Adrenal gland (tissue), 12 donors: ENCODE measurements around the gene CCDC152. TPM values are rescaled to one million over a fixed set of nuclear protein-coding genes. Genes with fewer than 3 reads are reported as not detected.

Experiments used
- DNase-seq, 7 donors: peaks; one replicate each; pipeline ENCODE4 v3.0.0-alpha.2; 2019 to 2020
- H3K27ac ChIP-seq, 5 donors: fragments of 200-600 bp; sonication (generic) in 4 of 5; 1 replicate in 3 of 5; 2 replicates in 2 of 5; pipeline versions ENCODE4 v1.5.1 to v1.8.0; 2016 to 2020; ENCODE audit warnings: mild to moderate bottlenecking in 1 of 5
- H3K27me3 ChIP-seq: fragments of 200-600 bp; 2 replicates; pipeline ENCODE4 v1.8.0; 2021
- H3K36me3 ChIP-seq, 2 donors: fragments of 200-600 bp; replicated peaks in 1 of 2; 1 replicate in 1 of 2; 2 replicates in 1 of 2; pipeline versions ENCODE4 v1.5.1 to v1.8.0; 2018 to 2022
- H3K4me1 ChIP-seq, 2 donors: fragments of 200-600 bp; replicated peaks in 1 of 2; 1 replicate in 1 of 2; 2 replicates in 1 of 2; pipeline versions ENCODE4 v1.5.1 to v1.8.0; 2018 to 2021
- H3K4me3 ChIP-seq, 4 donors: fragments of 200-600 bp; sonication (generic) in 3 of 4; one replicate each; pipeline ENCODE4 v1.5.1; 2016 to 2018
- H3K9me3 ChIP-seq, 3 donors: fragments of 200-600 bp; sonication (generic) in 1 of 3; replicated peaks in 1 of 3; 1 replicate in 2 of 3; 2 replicates in 1 of 3; pipeline versions ENCODE4 v1.5.1 to v1.8.0; 2016 to 2021
- CTCF ChIP-seq, 6 experiments: fragments of 450-650 bp in 4 of 6; fragments of 200-600 bp in 2 of 6; sonication (generic) in 1 of 6; IDR thresholded peaks; 1 replicate in 5 of 6; 2 replicates in 1 of 6; pipeline versions ENCODE4 v1.5.1 to v1.8.0; 2016 to 2021; ENCODE audit warnings: antibody characterized with exemption in 6 of 6, mild to moderate bottlenecking in 2 of 6, moderate library complexity in 1 of 6
- POLR2A ChIP-seq, 2 donors: fragments of 450-650 bp; IDR thresholded peaks; one replicate each; pipeline ENCODE4 v1.6.1; 2017; ENCODE audit warnings: antibody characterized with exemption in 2 of 2, mild to moderate bottlenecking in 2 of 2, moderate library complexity in 1 of 2
- WGBS, 4 donors: extraction: QIAGEN DNeasy Blood & Tissue Kit in 2 of 4; methylation state at CpG; one replicate each; pipeline versions ENCODE4 v1.1.5 to v1.1.7; 2013 to 2017; 5-methylcytosine and 5-hydroxymethylcytosine counted together
- intact Hi-C, 2 donors: fragments of 100-400 bp; cut with DNase I; formaldehyde crosslinking; loops; one replicate each; pipeline versions ENCODE4 v1.14.1 to v1.15.0; 2022 to 2023
- polyA plus RNA-seq, 3 donors: library from polyadenylated mRNA; stranded (reverse); fragments of 200-250 nt in 2 of 3; fragments of 350-450 nt in 1 of 3; fragmentation: Illumina TruSeq in 1 of 3; extraction: RNeasy Lipid Tissue Mini Kit (QIAGEN cat#74804) in 1 of 3; gene quantifications; one replicate each; pipeline ENCODE4 v1.2.3, GENCODE V29; 2013 to 2014
- total RNA-seq, 9 donors: library from RNA; depleted of rRNA in 4 of 9; stranded (reverse); fragments of >200 nt in 4 of 9; fragments of 120-200 nt in 1 of 9; fragmentation: NEBNext Ultra II Directional in 1 of 9; extraction: Animal tissue kit (Norgen Biotek cat#: 25700) in 1 of 9; gene quantifications; one replicate each; pipeline versions ENCODE4 v1.1.0 to v1.2.4, GENCODE V29; 2013 to 2023
- donor health status: healthy with polysubstance abuse.
- donor health status: Bipolar disorder and iron deficiency.
- donor health status: DM: yes; HTN: yes; CAD: no.
- donor health status: DM: no; HTN: no; CAD: no.
- donor health status: DM: no; HTN: no; CAD: no.
- donor health status: DM: yes; HTN: yes; CAD: no.

CCDC152 gene
- total and polyA plus RNA-seq, 12 donors = 0.26 to 1.9 (median 0.72) TPM; not detected in 1

- Histone ChIP-seq H3K27ac (no peak overlapping the region), H3K27me3 (no peaks in the 10 kb centered on the region), H3K4me1 (no peaks in the 10 kb centered on the region), H3K4me3 (no peak overlapping the region), H3K9me3 (no peaks in the 10 kb centered on the region), H3K36me3 (no peaks in the 10 kb centered on the region)
- intact Hi-C loops = loop anchor here in 1 of 2 donors (10.0 kb wide), 1 partner anchor 65 kb away; no protein-coding TSS in a partner anchor
- WGBS, 4 donors = 49 to 100% (median 86%) methylated on average over 2 of the region's 2 CpGs
- no peak for TF ChIP-seq POLR2A (IDR thresholded peaks at IDR 0.05)
- no peak for TF ChIP-seq CTCF (IDR thresholded peaks at IDR 0.05)
- no peak for DNase-seq
Observed at GRCh38 chr5:42819745-42820144, 63.1 kb downstream of the CCDC152 start.

GRCh38 chr5:42822548-42822947 is 65.9 kb downstream of the CCDC152 start:
- peaks cover 0 to 5% of the 10 kb centered on the region in 2 donors for H3K4me1 ChIP-seq
- no peaks in the 10 kb centered on the region for H3K27me3 ChIP-seq
- H3K4me3 ChIP-seq = no peak overlapping the region
- no peak overlapping the region for H3K27ac ChIP-seq
- TF ChIP-seq CTCF (IDR thresholded peaks at IDR 0.05) (no peak), POLR2A (IDR thresholded peaks at IDR 0.05) (no peak)
- WGBS, 4 donors = 70 to 89% (median 83%) methylated on average over 2 of the region's 2 CpGs
- no peaks in the 10 kb centered on the region for H3K9me3 ChIP-seq
- H3K36me3 ChIP-seq = no peaks in the 10 kb centered on the region
- intact Hi-C loops = no loop called here
- no peak for DNase-seq

DNA sequence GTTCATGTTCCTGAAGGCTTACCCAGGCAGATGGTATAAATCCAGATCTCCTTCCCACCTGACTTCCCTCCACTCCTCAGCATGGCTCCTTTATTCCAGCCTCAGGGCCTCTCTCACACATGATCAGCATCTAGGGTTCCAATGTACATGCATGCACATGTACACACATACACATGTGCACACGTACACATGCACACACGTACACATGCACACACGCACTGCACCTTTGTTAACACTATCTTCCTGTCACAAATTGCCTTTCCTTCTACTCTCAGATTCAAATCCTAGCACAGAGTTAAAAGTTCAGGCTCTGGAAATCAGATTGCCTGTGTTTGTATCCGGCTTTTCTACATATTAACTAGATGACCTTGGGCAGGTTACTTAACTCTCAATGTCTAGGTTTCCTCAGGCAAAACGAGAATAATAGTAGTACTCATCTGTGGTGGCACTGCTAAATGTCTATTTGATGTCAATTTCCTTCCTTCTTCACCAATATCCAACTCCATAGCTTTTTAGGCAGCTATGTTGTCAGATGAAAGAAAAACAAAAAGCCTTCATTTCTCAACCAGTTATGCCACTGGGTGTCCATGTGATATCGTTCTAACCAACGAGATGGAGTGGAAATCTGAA is 67.8 kb downstream of the CCDC152 start:
- TF ChIP-seq POLR2A (IDR thresholded peaks at IDR 0.05) = no peak
- TF ChIP-seq CTCF (IDR thresholded peaks at IDR 0.05) = no peak

GRCh38 chr5:42825422-42826148 is 69.0 kb downstream of the CCDC152 start:
- Histone ChIP-seq H3K27me3 (no peaks in the 10 kb centered on the region), H3K4me1 (peaks cover 0 to 5% of the 10 kb centered on the region in 2 donors), H3K4me3 (no peak overlapping the region), H3K9me3 (no peaks in the 10 kb centered on the region), H3K27ac (no peak overlapping the region), H3K36me3 (no peaks in the 10 kb centered on the region)
- intact Hi-C loops = no loop called here
- no peak for DNase-seq
- no peak for TF ChIP-seq POLR2A (IDR thresholded peaks at IDR 0.05)
- no peak for TF ChIP-seq CTCF (IDR thresholded peaks at IDR 0.05)
- WGBS, 4 donors = 81 to 93% (median 85%) methylated on average over 7 to 9 of the region's 9 CpGs

More for the DNA sequence above, 67.8 kb downstream of the CCDC152 start:
- WGBS, 4 donors = 67 to 74% (median 71%) methylated on average over 7 of the region's 7 CpGs
- DNase-seq = no peak
- no peak overlapping the region for H3K4me3 ChIP-seq
- no peaks in the 10 kb centered on the region for H3K27me3 ChIP-seq
- H3K27ac ChIP-seq = no peak overlapping the region
- H3K36me3 ChIP-seq = no peaks in the 10 kb centered on the region
- H3K4me1 ChIP-seq = peaks cover 0 to 5% of the 10 kb centered on the region in 2 donors
- H3K9me3 ChIP-seq = no peaks in the 10 kb centered on the region
- intact Hi-C loops = no loop called here
